HCT116 (cell line): Measurements from ENCODE around the gene LACRT. TPM values are rescaled to one million over a fixed set of nuclear protein-coding genes. Genes with fewer than 3 reads are reported as not detected.

Experiments
- ATAC-seq: fragments of 200-7000 bp; cut with Tn5 transposase; 2 replicates; pipeline ENCODE4 v1.9.1; 2020; ENCODE audit warnings: mild to moderate bottlenecking, moderate library complexity
- BruUV-seq: library from RNA; stranded (reverse); fragments of 400-500 nt; replicated peaks from 2 replicates; lab custom pipeline; 2021; lab: Mats Ljungman, UMichigan
- CTCF ChIA-PET: fragments of 300-600 bp; sonication (Branson Sonifier 250); formaldehyde crosslinking; loops from one replicate; lab custom pipeline; 2021; ENCODE audit warnings: antibody characterized with exemption; lab: Charles Lee
- POLR2A ChIA-PET: fragments of 300-600, 350-600 bp; sonication (Branson Sonifier 250); formaldehyde crosslinking; loops from one replicate; lab custom pipeline; 2021; ENCODE audit warnings: antibody characterized with exemption; lab: Charles Lee
- RAD21 ChIA-PET, 2 experiments: fragments of 300-600 bp; sonication (Branson Sonifier 250); formaldehyde crosslinking; loops; one replicate each; lab custom pipeline; 2023; ENCODE audit warnings: low total read pairs in 2 of 2; ENCODE audit not compliant: uncharacterized antibody in 2 of 2, unreplicated experiment in 2 of 2, low non-redundant PET in 1 of 2; lab: Charles Lee
- DNase-seq: peaks from one replicate; pipeline ENCODE4 v3.0.0-alpha.2; 2010; ENCODE audit warnings: low read depth, low spot score
- H2AFZ ChIP-seq: fragments of 200-600 bp; shearing (Covaris generic), sonication (generic); 2 replicates; pipeline ENCODE4 v1.6.1; 2017; ENCODE audit warnings: low read depth, mixed run types, mixed read lengths, antibody characterized with exemption, low read length; ENCODE audit not compliant: poor library complexity, severe bottlenecking
- H3K27ac ChIP-seq: 2 replicates; pipeline ENCODE4 v1.5.1; 2012; ENCODE audit warnings: low read depth, low read length
- H3K27me3 ChIP-seq: fragments of 200-600 bp; sonication (generic); 2 replicates; pipeline ENCODE4 v1.6.1; 2016; ENCODE audit warnings: mixed run types, low read length, mixed read lengths; ENCODE audit not compliant: insufficient read depth
- H3K36me3 ChIP-seq, 2 experiments: fragments of 200-500 bp in 1 of 2; fragments of 200-600 bp in 1 of 2; sonication (Bioruptor generic) in 1 of 2; sonication (generic) in 1 of 2; 2 replicates each; pipeline versions ENCODE4 v1.5.1 to v1.6.1; 2014 to 2016; ENCODE audit warnings: low read length in 2 of 2, inconsistent platforms in 1 of 2, mixed read lengths in 1 of 2, mixed run types in 1 of 2; ENCODE audit not compliant: insufficient read depth in 2 of 2, control insufficient read depth in 1 of 2
- H3K4me1 ChIP-seq, 2 experiments: fragments of 200-600 bp in 1 of 2; sonication (generic) in 1 of 2; 2 replicates each; pipeline versions ENCODE4 v1.5.1 to v1.6.1; 2012 to 2017; ENCODE audit warnings: low read length in 2 of 2, inconsistent platforms in 1 of 2, mild to moderate bottlenecking in 1 of 2, mixed read lengths in 1 of 2, mixed run types in 1 of 2, moderate library complexity in 1 of 2; ENCODE audit not compliant: insufficient read depth in 2 of 2, control insufficient read depth in 1 of 2
- H3K4me2 ChIP-seq: fragments of 200-600 bp; sonication (generic); 2 replicates; pipeline ENCODE4 v1.6.1; 2017; ENCODE audit warnings: mixed run types, low read length, mixed read lengths
- H3K4me3 ChIP-seq, 2 experiments: fragments of 200-600 bp in 1 of 2; sonication (generic) in 1 of 2; replicated peaks in 1 of 2; 2 replicates each; pipeline ENCODE4 v1.5.1; 2011 to 2016; ENCODE audit warnings: low read length in 2 of 2, control low read depth in 1 of 2, low read depth in 1 of 2, mild to moderate bottlenecking in 1 of 2, mixed read lengths in 1 of 2, mixed run types in 1 of 2
- H3K79me2 ChIP-seq: fragments of 200-600 bp; sonication (generic); 2 replicates; pipeline ENCODE4 v1.6.1; 2017; ENCODE audit warnings: mild to moderate bottlenecking, mixed run types, low read length, moderate library complexity, mixed read lengths; ENCODE audit not compliant: insufficient read depth
- H3K9ac ChIP-seq: fragments of 200-600 bp; sonication (generic); 2 replicates; pipeline ENCODE4 v1.6.1; 2016; ENCODE audit warnings: low read length, mixed read lengths
- H3K9me2 ChIP-seq: fragments of 200-600 bp; sonication (generic), shearing (Covaris generic); 2 replicates; pipeline ENCODE4 v1.6.1; 2017; ENCODE audit warnings: mixed run types, mild to moderate bottlenecking, moderate library complexity; ENCODE audit not compliant: insufficient read depth
- H3K9me3 ChIP-seq, 2 experiments: fragments of 200-500 bp in 1 of 2; fragments of 200-600 bp in 1 of 2; sonication (Bioruptor generic) in 1 of 2; sonication (generic) in 1 of 2; 2 replicates each; pipeline ENCODE4 v1.6.1; 2014 to 2017; ENCODE audit warnings: low read length in 2 of 2, mixed read lengths in 2 of 2, inconsistent platforms in 1 of 2, low read depth in 1 of 2, mild to moderate bottlenecking in 1 of 2, mixed run types in 1 of 2, moderate library complexity in 1 of 2; ENCODE audit not compliant: control insufficient read depth in 1 of 2, insufficient read depth in 1 of 2
- H4K20me1 ChIP-seq: fragments of 200-600 bp; sonication (generic), shearing (Covaris generic); 2 replicates; pipeline ENCODE4 v1.6.1; 2017; ENCODE audit warnings: mixed run types, mild to moderate bottlenecking, moderate library complexity; ENCODE audit not compliant: insufficient read depth
- CEBPB ChIP-seq: IDR thresholded peaks from 2 replicates; pipeline ENCODE4 v1.6.1; 2012; ENCODE audit warnings: low read depth
- EZH2phosphoT487 ChIP-seq: fragments of 200-600 bp; IDR thresholded peaks from 2 replicates; pipeline ENCODE4 v1.6.1; 2018; ENCODE audit warnings: antibody characterized with exemption, borderline replicate concordance
- POLR2AphosphoS5 ChIP-seq: IDR thresholded peaks from 2 replicates; pipeline ENCODE4 v1.6.1; 2011; ENCODE audit warnings: mild to moderate bottlenecking, low read depth, low read length, moderate library complexity
- SIN3A ChIP-seq: IDR thresholded peaks from 2 replicates; pipeline ENCODE4 v1.6.1; 2012; ENCODE audit warnings: low read depth
- intact Hi-C: fragments of 100-400 bp; cut with micrococcal nuclease; formaldehyde crosslinking; loops from 2 replicates; pipeline ENCODE4 v1.10.0; 2022
- total RNA-seq: library from RNA; stranded (reverse); gene quantifications from one replicate; pipeline ENCODE4 v1.2.1, GENCODE V29; 2021; ENCODE audit not compliant: unreplicated experiment
- TF ChIP-seq, protein P1 (sequence below): IDR thresholded peaks from 2 replicates; pipeline ENCODE4 v1.6.1; 2012
- TF ChIP-seq, protein P2 (sequence below): IDR thresholded peaks from 2 replicates; pipeline ENCODE4 v1.6.1; 2011; ENCODE audit warnings: mild to moderate bottlenecking, low read length, moderate library complexity; ENCODE audit not compliant: insufficient replicate concordance; ENCODE audit errors: extremely low read depth
- TF ChIP-seq, protein P3 (sequence below): IDR thresholded peaks from 2 replicates; pipeline ENCODE4 v1.6.1; 2012; ENCODE audit warnings: low read depth

The LACRT gene
- total RNA-seq, 1 experiment from 2014 or later = not detected

DNA sequence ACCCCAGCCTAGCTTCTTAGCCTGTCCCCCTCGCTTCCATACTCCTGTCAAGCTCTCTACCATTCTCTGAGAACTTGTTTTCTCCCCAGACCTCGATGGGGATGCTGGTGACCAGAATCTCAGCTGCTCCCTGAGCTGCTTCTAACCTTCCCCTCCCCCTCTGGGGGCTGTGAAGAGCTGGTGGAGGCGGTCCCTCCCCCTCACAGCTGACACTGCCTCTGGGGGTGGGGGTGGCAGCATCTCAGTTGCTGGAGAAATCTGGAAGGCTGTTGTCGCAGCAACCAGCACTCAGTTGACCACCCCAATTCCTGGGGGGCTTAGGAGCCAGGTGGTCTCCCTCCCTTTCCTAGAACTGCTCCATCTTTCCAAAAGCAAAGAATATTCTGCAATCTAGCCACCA, 51.0 kb downstream of the LACRT start (continued):
- TF ChIP-seq, protein P1, sequence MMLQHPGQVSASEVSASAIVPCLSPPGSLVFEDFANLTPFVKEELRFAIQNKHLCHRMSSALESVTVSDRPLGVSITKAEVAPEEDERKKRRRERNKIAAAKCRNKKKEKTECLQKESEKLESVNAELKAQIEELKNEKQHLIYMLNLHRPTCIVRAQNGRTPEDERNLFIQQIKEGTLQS = no peak
- TF ChIP-seq, protein P2, sequence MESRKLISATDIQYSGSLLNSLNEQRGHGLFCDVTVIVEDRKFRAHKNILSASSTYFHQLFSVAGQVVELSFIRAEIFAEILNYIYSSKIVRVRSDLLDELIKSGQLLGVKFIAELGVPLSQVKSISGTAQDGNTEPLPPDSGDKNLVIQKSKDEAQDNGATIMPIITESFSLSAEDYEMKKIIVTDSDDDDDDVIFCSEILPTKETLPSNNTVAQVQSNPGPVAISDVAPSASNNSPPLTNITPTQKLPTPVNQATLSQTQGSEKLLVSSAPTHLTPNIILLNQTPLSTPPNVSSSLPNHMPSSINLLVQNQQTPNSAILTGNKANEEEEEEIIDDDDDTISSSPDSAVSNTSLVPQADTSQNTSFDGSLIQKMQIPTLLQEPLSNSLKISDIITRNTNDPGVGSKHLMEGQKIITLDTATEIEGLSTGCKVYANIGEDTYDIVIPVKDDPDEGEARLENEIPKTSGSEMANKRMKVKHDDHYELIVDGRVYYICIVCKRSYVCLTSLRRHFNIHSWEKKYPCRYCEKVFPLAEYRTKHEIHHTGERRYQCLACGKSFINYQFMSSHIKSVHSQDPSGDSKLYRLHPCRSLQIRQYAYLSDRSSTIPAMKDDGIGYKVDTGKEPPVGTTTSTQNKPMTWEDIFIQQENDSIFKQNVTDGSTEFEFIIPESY = no peak
- no peak for TF ChIP-seq POLR2AphosphoS5

DNA sequence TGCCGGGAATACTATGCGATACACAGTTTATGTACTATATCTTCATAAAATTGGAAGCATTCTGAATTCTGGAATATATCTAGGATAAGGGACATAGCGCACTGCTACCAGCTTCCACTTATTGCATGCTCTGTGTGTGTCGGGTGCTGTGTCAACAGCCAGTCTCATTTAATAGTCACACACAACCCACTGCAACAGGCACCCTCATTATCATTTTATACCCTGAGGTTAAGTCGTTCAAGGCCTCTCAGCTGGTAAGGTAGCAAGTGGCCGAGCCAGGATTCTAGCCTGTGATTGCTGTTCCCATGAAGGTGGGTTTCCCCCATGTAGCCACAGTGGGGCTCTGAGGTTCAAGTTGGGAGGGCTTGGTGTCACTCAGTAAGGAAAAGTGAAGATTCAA, 53.3 kb downstream of the LACRT start:
- Histone ChIP-seq H3K79me2 (no peaks in the 10 kb centered on the region), H3K4me3 (no peak overlapping the region), H3K9me2 (no peaks in the 10 kb centered on the region), H2AFZ (no peak overlapping the region), H3K4me1 (peaks cover 0 to 10% of the 10 kb centered on the region in 2 experiments; a peak in 2 of 4 replicates), H3K4me2 (no peak overlapping the region), H3K27me3 (peaks cover 8% of the 10 kb centered on the region; the same call in 1 of the 2 replicates), H3K36me3 (no peaks in the 10 kb centered on the region), H4K20me1 (no peaks in the 10 kb centered on the region), H3K9ac (no peak overlapping the region), H3K9me3 (no peaks in the 10 kb centered on the region), H3K27ac (no peak overlapping the region)
- ATAC-seq (no peak), DNase-seq (no peak)
- CTCF ChIA-PET = no interaction called here
- intact Hi-C loops = no loop called here
- BruUV-seq = no TSS peak
- no peak for TF ChIP-seq CEBPB
- TF ChIP-seq, protein P3, sequence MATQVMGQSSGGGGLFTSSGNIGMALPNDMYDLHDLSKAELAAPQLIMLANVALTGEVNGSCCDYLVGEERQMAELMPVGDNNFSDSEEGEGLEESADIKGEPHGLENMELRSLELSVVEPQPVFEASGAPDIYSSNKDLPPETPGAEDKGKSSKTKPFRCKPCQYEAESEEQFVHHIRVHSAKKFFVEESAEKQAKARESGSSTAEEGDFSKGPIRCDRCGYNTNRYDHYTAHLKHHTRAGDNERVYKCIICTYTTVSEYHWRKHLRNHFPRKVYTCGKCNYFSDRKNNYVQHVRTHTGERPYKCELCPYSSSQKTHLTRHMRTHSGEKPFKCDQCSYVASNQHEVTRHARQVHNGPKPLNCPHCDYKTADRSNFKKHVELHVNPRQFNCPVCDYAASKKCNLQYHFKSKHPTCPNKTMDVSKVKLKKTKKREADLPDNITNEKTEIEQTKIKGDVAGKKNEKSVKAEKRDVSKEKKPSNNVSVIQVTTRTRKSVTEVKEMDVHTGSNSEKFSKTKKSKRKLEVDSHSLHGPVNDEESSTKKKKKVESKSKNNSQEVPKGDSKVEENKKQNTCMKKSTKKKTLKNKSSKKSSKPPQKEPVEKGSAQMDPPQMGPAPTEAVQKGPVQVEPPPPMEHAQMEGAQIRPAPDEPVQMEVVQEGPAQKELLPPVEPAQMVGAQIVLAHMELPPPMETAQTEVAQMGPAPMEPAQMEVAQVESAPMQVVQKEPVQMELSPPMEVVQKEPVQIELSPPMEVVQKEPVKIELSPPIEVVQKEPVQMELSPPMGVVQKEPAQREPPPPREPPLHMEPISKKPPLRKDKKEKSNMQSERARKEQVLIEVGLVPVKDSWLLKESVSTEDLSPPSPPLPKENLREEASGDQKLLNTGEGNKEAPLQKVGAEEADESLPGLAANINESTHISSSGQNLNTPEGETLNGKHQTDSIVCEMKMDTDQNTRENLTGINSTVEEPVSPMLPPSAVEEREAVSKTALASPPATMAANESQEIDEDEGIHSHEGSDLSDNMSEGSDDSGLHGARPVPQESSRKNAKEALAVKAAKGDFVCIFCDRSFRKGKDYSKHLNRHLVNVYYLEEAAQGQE = no peak
- TF ChIP-seq EZH2phosphoT487 = no peak
- no peak for TF ChIP-seq SIN3A
- RAD21 ChIA-PET = no interaction called here
- POLR2A ChIA-PET = no interaction called here

Other genes starting within 250 kb of the LACRT start
- gene ITGA5, start 215.6 kb downstream of the LACRT start, total RNA-seq = 49.7 TPM
- 229 TPM for gene GTSF1, start 161.3 kb downstream of the LACRT start, total RNA-seq
- gene NCKAP1L, start 137.1 kb downstream of the LACRT start, total RNA-seq = 1.1 TPM
- 0.52 TPM for gene PDE1B, start 85.3 kb downstream of the LACRT start, total RNA-seq
- 0.61 TPM for gene PPP1R1A, start 46.2 kb downstream of the LACRT start, total RNA-seq
- gene DCD, start 13.5 kb upstream of the LACRT start, total RNA-seq = not detected
- gene MUCL1, start 219.6 kb upstream of the LACRT start, total RNA-seq = not detected